Right lung (tissue), 5 donors: ENCODE results near the gene POLA2. TPM values are rescaled to one million over a fixed set of nuclear protein-coding genes. Genes with fewer than 3 reads are reported as not detected.
"Not testable (repeated sequence)": the region's sequence is repeated elsewhere in the genome, so short reads cannot be mapped to it uniquely, and the experiment has no call there.

ENCODE experiments used
- DNase-seq, 2 donors: peaks; one replicate each; pipeline ENCODE4 v3.0.0-alpha.2; 2013
- polyA plus RNA-seq, 5 donors: library from polyadenylated mRNA; unstranded; fragments of 120-200 nt; gene quantifications; one replicate each; pipeline versions ENCODE4 v1.2.1 to v1.2.3, GENCODE V29; 2013; ENCODE audit warnings: inconsistent platforms in 1 of 5, low replicate concordance in 1 of 5; ENCODE audit not compliant: insufficient read length in 5 of 5, insufficient read depth in 1 of 5

POLA2 gene
- polyA plus RNA-seq, 5 donors = 18.5 to 29.2 (median 27.0) TPM

- no peak for DNase-seq
Measured at GRCh38 chr11:65241134-65241533, 20.6 kb upstream of the POLA2 start.

DNA sequence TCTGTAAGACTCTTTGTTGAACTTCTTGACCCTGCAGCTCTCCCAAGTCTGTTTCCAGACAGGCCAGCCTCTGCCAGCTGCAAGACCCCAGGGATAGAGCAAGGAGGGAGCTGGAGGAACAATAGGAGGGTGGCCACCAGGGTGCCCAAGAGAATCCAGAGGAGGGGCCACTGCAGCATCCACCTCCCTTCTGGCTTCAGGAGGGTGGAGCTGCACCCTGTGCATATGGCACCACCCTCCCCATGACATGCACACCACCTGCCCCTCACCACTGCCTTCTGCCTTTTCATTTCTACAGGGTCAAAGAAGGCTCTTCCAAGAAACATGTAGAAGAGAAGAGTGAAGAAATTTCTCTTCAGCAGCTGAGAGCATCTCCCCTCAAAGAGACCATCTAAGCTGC lies 20.1 kb upstream of the POLA2 start:
- no peak for DNase-seq

DNA sequence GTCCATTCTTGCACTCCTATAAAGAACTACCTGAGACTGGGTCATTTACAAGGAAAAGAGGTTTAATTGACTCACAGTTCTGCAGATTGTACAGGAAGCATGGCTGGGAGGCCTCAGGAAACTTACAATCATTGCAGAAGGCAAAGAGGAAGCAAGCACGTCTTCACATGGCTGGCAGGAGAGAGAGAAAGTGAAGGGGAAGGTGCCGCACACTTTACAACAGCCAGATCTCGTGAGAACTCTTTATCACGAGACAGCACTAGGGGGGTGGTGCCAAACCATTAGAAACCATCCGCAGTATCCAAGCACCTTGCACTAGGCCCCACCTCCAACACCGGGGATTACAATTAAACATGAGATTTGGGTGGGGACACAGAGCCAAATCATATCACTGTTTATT lies 19.4 kb upstream of the POLA2 start:
- DNase-seq = no peak

GRCh38 chr11:65243797-65244196 lies 18.0 kb upstream of the POLA2 start:
- DNase-seq = no peak

GRCh38 chr11:65245046-65245445 lies 16.7 kb upstream of the POLA2 start:
- not testable (repeated sequence) for DNase-seq

DNA sequence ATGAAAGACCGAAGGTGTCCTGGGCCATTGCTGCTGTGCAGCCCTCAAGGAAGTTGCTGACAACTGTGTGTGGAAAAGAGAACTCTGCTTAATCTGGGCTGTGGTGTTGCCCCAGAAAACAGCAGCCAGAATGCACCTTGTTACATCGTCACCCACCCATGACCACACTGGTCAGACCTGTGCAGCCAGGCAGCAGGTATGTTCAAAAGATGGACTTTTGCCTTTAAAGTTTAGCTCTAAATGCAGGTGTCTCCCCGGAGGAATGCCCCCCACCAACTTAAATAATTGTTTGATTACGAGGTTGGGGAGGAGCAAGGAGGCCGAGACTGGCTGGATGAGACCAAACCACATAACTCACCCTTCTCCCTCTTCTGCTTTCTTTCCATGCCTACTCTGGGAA lies 15.3 kb upstream of the POLA2 start:
- no peak for DNase-seq

- not testable (repeated sequence) for DNase-seq
Measured at GRCh38 chr11:65248184-65248710, 13.5 kb upstream of the POLA2 start.

DNA sequence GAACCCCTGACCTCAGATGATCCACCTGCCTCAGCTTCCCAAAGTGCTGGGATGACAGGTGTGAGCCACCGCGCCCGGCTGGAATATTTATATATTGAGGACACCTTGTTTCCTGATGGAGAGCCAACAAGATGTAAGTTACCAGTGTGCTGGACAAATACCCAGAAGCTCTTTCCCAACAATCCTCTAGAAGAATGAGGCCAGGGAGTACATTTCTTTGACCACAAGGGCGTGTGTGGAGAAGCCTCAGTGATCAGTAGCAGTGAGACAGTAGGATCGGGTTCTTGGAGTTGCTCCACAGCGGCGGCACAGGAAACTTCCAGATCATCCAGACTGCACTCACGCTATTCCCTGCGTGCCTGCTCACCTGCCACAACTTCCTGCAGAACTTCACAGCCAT lies 10.3 kb upstream of the POLA2 start:
- no peak for DNase-seq

- no peak for DNase-seq
Measured at GRCh38 chr11:65254724-65255123, 7.0 kb upstream of the POLA2 start.

- no peak for DNase-seq
Measured at GRCh38 chr11:65258988-65259387, 2.8 kb upstream of the POLA2 start.

GRCh38 chr11:65260302-65260701 lies 1.5 kb upstream of the POLA2 start:
- no peak for DNase-seq

- no peak for DNase-seq
Measured at GRCh38 chr11:65260756-65261590, 789 bp upstream of the POLA2 start.

GRCh38 chr11:65262381-65262680 lies 569 bp downstream of the POLA2 start:
- no peak for DNase-seq

GRCh38 chr11:65262776-65263175 lies 1.0 kb downstream of the POLA2 start:
- no peak for DNase-seq

DNA sequence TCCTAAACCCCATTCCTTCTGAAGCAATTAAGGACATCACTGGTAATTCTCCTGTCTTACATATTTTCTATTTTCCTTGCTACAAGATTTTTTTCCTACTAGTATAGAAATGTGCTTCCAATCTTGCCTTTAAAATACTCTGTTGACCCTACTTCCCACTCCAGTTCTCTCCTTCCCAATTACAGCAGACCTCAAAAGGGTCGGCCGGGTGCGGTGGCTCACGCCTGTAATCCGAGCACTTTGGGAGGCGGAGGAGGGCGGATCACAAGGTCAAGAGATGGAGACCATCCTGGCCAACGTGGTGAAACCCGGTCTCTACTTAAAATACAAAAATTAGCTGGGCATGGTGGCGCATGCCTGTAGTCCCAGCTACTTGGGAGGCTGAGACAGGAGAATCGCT lies 3.0 kb downstream of the POLA2 start:
- not testable (repeated sequence) for DNase-seq

- DNase-seq = no peak
Measured at GRCh38 chr11:65266210-65266609, 4.4 kb downstream of the POLA2 start.

DNA sequence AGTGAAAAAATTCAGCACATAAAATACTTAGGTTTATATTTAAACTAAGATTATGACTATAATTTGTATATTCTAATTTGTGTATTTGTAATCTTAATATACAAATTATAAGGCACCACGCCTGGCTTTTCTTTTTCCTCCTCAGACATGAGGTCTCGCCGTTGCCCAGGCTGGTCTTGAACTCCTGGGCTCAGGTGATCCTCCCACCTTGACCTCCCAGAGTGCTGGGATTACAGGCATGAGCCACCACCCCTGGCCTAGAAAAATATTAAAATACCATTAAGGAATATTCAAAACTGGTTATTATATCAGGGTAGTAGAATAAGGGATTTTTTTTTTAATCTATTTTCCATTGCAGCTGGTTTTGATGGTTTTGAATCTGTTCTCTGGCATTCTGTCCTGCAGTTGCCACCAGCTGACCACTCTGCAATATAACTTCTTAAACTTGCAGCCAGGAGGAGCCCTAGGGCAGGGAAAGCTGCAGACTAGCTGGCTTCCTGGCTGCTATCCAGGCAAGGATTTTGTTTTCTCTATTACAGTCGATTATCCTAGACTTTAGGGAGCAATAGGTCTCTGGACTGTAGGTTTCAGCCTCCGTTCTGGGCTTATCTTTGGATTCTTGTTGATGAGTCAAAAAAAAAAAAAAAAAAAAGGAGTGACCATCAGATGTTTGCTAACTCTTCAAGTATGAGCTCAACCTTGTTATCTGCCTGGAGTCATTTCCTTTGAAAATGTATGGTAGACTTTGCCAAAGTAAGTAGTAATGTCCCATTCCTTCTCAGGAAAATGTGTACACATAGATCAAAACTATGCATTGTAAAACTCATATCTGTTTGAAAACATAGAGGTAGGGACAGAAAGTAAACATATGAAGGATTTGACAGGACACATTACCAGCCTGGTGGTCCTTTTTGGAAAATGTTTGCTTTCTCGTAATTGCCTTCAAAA lies 13.2 kb downstream of the POLA2 start:
- peak; percentile 75 to 84 for DNase-seq

- no peak for DNase-seq
Measured at GRCh38 chr11:65275906-65276305, 14.1 kb downstream of the POLA2 start.

- DNase-seq = no peak
Measured at GRCh38 chr11:65277631-65278277, 16.0 kb downstream of the POLA2 start.

GRCh38 chr11:65278356-65278755 lies 16.6 kb downstream of the POLA2 start:
- DNase-seq = no peak

- DNase-seq = no peak
Measured at GRCh38 chr11:65279279-65279678, 17.5 kb downstream of the POLA2 start.

DNA sequence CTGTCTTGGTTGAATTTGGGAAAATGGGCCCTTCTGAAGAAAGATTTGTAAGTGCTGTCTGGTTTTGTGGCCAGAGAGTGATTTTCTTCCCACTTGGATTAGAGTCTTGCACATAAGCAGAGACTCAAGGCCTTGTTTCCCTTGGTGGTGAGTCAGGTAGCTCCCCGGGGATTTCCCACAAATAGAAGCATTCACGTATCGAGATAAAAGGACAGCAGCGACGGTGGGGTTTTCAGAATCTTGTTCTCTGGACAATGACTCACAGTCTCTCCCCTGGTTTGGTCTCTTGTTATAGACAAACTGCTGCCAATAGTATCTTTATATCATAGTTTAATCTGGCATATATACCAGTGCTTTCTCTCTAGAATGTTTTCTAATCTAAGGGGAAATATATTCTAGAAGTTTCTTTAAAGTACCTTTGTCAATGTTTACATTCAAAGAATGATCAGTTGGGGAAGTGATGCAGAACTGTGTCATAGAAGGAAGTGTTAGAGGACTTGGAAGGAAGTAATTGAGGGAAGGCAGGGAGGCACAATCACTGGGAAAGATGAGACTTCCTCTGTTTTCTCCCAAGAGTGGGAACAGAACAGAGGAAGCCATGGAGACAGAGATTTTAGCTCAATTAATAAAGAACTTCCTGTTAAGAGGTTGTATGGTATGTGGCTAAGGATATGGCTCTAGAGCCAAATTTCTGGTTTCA lies 18.1 kb downstream of the POLA2 start:
- no peak for DNase-seq
